Mucosa of descending colon (tissue), 3 donors: ENCODE data around the gene PSME4. TPM values are rescaled to one million over a fixed set of nuclear protein-coding genes. Genes with fewer than 3 reads are reported as not detected.
"Not testable (repeated sequence)": the region's sequence is repeated elsewhere in the genome, so short reads cannot be mapped to it uniquely, and the experiment has no call there.

ENCODE experiments used
- ATAC-seq: fragments of 200-7000 bp; cut with Tn5 transposase; one replicate; pipeline ENCODE4 v1.9.1; 2020; ENCODE audit warnings: mild to moderate bottlenecking, moderate library complexity
- DNase-seq, 3 donors: peaks; one replicate each; pipeline ENCODE4 v3.0.0-alpha.2; 2020
- H3K36me3 ChIP-seq: fragments of 200-600 bp; one replicate; pipeline ENCODE4 v1.8.0; 2021; ENCODE audit warnings: low read depth, mild to moderate bottlenecking
- H3K4me1 ChIP-seq: fragments of 200-600 bp; one replicate; pipeline ENCODE4 v1.8.0; 2021; ENCODE audit warnings: low read depth, mild to moderate bottlenecking
- H3K4me3 ChIP-seq: fragments of 200-600 bp; one replicate; pipeline ENCODE4 v1.8.0; 2021; ENCODE audit warnings: mild to moderate bottlenecking
- H3K9me3 ChIP-seq: fragments of 200-600 bp; one replicate; pipeline ENCODE4 v1.8.0; 2021; ENCODE audit warnings: mild to moderate bottlenecking
- intact Hi-C, 2 donors: fragments of 100-400 bp; cut with DNase I in 1 of 2; cut with micrococcal nuclease in 1 of 2; formaldehyde crosslinking; loops; one replicate each; pipeline versions ENCODE4 v1.11.0 to v1.11.1; 2022; cut with DNase I, micrococcal nuclease
- total RNA-seq, 3 donors: library from RNA; stranded (reverse); fragmentation: NEBNext Ultra II Directional in 2 of 3; extraction: Animal tissue kit (Norgen Biotek cat#: 25700) in 2 of 3; gene quantifications; one replicate each; pipeline versions ENCODE4 v1.2.1 to v1.2.4, GENCODE V29; 2021 to 2023
- TF ChIP-seq, protein P1 (sequence below): fragments of 200-600 bp; IDR thresholded peaks from one replicate; pipeline ENCODE4 v1.8.0; 2022; ENCODE audit warnings: antibody characterized with exemption, mild to moderate bottlenecking
- donor health status: DM: no; HTN: no; CAD: no; lungs with moderate emphysema.
- donor health status: DM: no; HTN: no; CAD: no.
- donor health status: DM: no; HTN: yes; CAD: no.

Gene PSME4
- total RNA-seq, 3 donors from 2014 or later, result 33.7 to 50.9 (median 50.3) TPM

GRCh38 chr2:53842891-53843290 is 127.9 kb downstream of the PSME4 start:
- no peaks in the 10 kb centered on the region for H3K9me3 ChIP-seq
- no peak for DNase-seq
- no peaks in the 10 kb centered on the region for H3K4me1 ChIP-seq
- no peak for ATAC-seq
- TF ChIP-seq, protein P1, sequence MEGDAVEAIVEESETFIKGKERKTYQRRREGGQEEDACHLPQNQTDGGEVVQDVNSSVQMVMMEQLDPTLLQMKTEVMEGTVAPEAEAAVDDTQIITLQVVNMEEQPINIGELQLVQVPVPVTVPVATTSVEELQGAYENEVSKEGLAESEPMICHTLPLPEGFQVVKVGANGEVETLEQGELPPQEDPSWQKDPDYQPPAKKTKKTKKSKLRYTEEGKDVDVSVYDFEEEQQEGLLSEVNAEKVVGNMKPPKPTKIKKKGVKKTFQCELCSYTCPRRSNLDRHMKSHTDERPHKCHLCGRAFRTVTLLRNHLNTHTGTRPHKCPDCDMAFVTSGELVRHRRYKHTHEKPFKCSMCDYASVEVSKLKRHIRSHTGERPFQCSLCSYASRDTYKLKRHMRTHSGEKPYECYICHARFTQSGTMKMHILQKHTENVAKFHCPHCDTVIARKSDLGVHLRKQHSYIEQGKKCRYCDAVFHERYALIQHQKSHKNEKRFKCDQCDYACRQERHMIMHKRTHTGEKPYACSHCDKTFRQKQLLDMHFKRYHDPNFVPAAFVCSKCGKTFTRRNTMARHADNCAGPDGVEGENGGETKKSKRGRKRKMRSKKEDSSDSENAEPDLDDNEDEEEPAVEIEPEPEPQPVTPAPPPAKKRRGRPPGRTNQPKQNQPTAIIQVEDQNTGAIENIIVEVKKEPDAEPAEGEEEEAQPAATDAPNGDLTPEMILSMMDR, result no peak
- H3K36me3 ChIP-seq, result no peaks in the 10 kb centered on the region
- H3K4me3 ChIP-seq, result no peak overlapping the region
- intact Hi-C loops, result no loop called here

- intact Hi-C loops, DNase-seq, H3K4me1 ChIP-seq, H3K9me3 ChIP-seq, ATAC-seq, H3K36me3 ChIP-seq, H3K4me3 ChIP-seq: not testable (repeated sequence)
These were observed 129.1 kb downstream of the PSME4 start for GRCh38 chr2:53841651-53842050.

DNA sequence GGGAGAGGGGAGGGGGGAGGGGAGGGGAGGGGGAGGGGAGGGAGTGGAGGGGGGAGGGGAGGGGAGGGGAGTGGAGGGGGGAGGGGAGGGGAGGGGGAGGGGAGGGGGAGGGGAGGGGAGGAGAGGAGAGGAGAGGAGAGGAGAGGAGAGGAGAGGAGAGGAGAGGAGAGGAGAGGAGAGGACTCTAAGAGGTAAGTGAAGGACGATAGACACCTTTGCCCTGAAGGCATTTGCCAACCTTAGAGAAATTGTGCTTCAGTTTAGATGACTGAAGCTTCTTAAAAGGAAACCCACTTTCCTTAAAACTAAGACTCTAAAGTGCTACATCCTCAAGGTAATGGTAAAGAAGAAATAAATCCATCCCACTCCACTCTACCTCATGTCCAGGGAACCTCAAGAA is 130.2 kb downstream of the PSME4 start:
- Histone ChIP-seq H3K4me1 (no peaks in the 10 kb centered on the region), H3K4me3 (no peak overlapping the region), H3K36me3 (no peaks in the 10 kb centered on the region), H3K9me3 (no peaks in the 10 kb centered on the region)
- intact Hi-C loops, result no loop called here
- TF ChIP-seq, protein P1, result no peak
- DNase-seq (no peak), ATAC-seq (no peak)

GRCh38 chr2:53829980-53830290 is 140.9 kb downstream of the PSME4 start:
- DNase-seq, intact Hi-C loops, ATAC-seq, H3K36me3 ChIP-seq, H3K9me3 ChIP-seq, H3K4me1 ChIP-seq, H3K4me3 ChIP-seq: not testable (repeated sequence)

- no peaks in the 10 kb centered on the region for H3K9me3 ChIP-seq
- no peaks in the 10 kb centered on the region for H3K36me3 ChIP-seq
- intact Hi-C loops, result no loop called here
- H3K4me1 ChIP-seq, result no peaks in the 10 kb centered on the region
- TF ChIP-seq, protein P1, result no peak
- H3K4me3 ChIP-seq, result no peak overlapping the region
- no peak for ATAC-seq
- no peak for DNase-seq
These were observed 141.4 kb downstream of the PSME4 start for GRCh38 chr2:53829273-53829979.

GRCh38 chr2:53828331-53828730 is 142.5 kb downstream of the PSME4 start:
- intact Hi-C loops, result no loop called here
- Histone ChIP-seq H3K9me3 (no peaks in the 10 kb centered on the region), H3K4me1 (no peaks in the 10 kb centered on the region), H3K36me3 (no peaks in the 10 kb centered on the region), H3K4me3 (no peak overlapping the region)
- DNase-seq (no peak), ATAC-seq (no peak)
- TF ChIP-seq, protein P1, result no peak
